ENCODE measurements around the gene HPS1. TPM values are rescaled to one million over a fixed set of nuclear protein-coding genes. Genes with fewer than 3 reads are reported as not detected.
"Not testable (repeated sequence)": the region's sequence is repeated elsewhere in the genome, so short reads cannot be mapped to it uniquely, and the experiment has no call there.

HPS1 gene
- polyA plus RNA-seq, 1 donor = 84.2 TPM

- H3K27me3 ChIP-seq (ENCODE audit: control insufficient read depth, insufficient read depth, low read length) = no peaks in the 10 kb centered on the region
- 94% methylated on average over 3 of the region's 6 CpGs for WGBS (ENCODE audit: insufficient coverage, low lambda C conversion rate)
- H3K27ac ChIP-seq (ENCODE audit: low read length) = no peak overlapping the region
- H3K4me1 ChIP-seq (ENCODE audit: control insufficient read depth, insufficient read depth, low read length) = peaks cover 5% of the 10 kb centered on the region
- DNase-seq = no peak
- H3K36me3 ChIP-seq (ENCODE audit: control insufficient read depth, insufficient read depth, low read length) = peaks cover 14% of the 10 kb centered on the region
- no peaks in the 10 kb centered on the region for H3K9me3 ChIP-seq (ENCODE audit: control insufficient read depth, low read depth, low read length)
- no peak overlapping the region for H3K4me3 ChIP-seq (ENCODE audit: low read length)
Measured at GRCh38 chr10:98389398-98389797, 57.3 kb downstream of the HPS1 start.

- no CpG with 5 or more reads among the region's 13 CpGs for WGBS (ENCODE audit: insufficient coverage, low lambda C conversion rate)
- Histone ChIP-seq H3K9me3 (ENCODE audit: control insufficient read depth, low read depth, low read length) (no peaks in the 10 kb centered on the region), H3K27ac (ENCODE audit: low read length) (no peak overlapping the region), H3K4me1 (ENCODE audit: control insufficient read depth, insufficient read depth, low read length) (no peaks in the 10 kb centered on the region), H3K27me3 (ENCODE audit: control insufficient read depth, insufficient read depth, low read length) (no peaks in the 10 kb centered on the region), H3K36me3 (ENCODE audit: control insufficient read depth, insufficient read depth, low read length) (peaks cover 24% of the 10 kb centered on the region), H3K4me3 (ENCODE audit: low read length) (no peak overlapping the region)
- DNase-seq = no peak
Measured at GRCh38 chr10:98388101-98388655, 58.6 kb downstream of the HPS1 start.

- H3K36me3 ChIP-seq (ENCODE audit: control insufficient read depth, insufficient read depth, low read length) = peaks cover 24% of the 10 kb centered on the region
- no peak overlapping the region for H3K4me3 ChIP-seq (ENCODE audit: low read length)
- H3K4me1 ChIP-seq (ENCODE audit: control insufficient read depth, insufficient read depth, low read length) = no peaks in the 10 kb centered on the region
- no peaks in the 10 kb centered on the region for H3K9me3 ChIP-seq (ENCODE audit: control insufficient read depth, low read depth, low read length)
- H3K27me3 ChIP-seq (ENCODE audit: control insufficient read depth, insufficient read depth, low read length) = no peaks in the 10 kb centered on the region
- no CpG with 5 or more reads among the region's 9 CpGs for WGBS (ENCODE audit: insufficient coverage, low lambda C conversion rate)
- no peak for DNase-seq
- H3K27ac ChIP-seq (ENCODE audit: low read length) = no peak overlapping the region
Measured at GRCh38 chr10:98384531-98385133, 62.1 kb downstream of the HPS1 start.

GRCh38 chr10:98383869-98384268 lies 62.9 kb downstream of the HPS1 start:
- Histone ChIP-seq H3K27me3 (ENCODE audit: control insufficient read depth, insufficient read depth, low read length) (no peaks in the 10 kb centered on the region), H3K9me3 (ENCODE audit: control insufficient read depth, low read depth, low read length) (no peaks in the 10 kb centered on the region), H3K4me3 (ENCODE audit: low read length) (no peak overlapping the region), H3K36me3 (ENCODE audit: control insufficient read depth, insufficient read depth, low read length) (peaks cover 24% of the 10 kb centered on the region), H3K27ac (ENCODE audit: low read length) (no peak overlapping the region), H3K4me1 (ENCODE audit: control insufficient read depth, insufficient read depth, low read length) (no peaks in the 10 kb centered on the region)
- WGBS (ENCODE audit: insufficient coverage, low lambda C conversion rate) = no CpG with 5 or more reads among the region's 6 CpGs
- DNase-seq = no peak

- peaks cover 24% of the 10 kb centered on the region for H3K36me3 ChIP-seq (ENCODE audit: control insufficient read depth, insufficient read depth, low read length)
- H3K4me3 ChIP-seq (ENCODE audit: low read length); H3K4me1 ChIP-seq (ENCODE audit: control insufficient read depth, insufficient read depth, low read length); H3K27ac ChIP-seq (ENCODE audit: low read length); H3K9me3 ChIP-seq (ENCODE audit: control insufficient read depth, low read depth, low read length); DNase-seq; H3K27me3 ChIP-seq (ENCODE audit: control insufficient read depth, insufficient read depth, low read length): not testable (repeated sequence)
- 100% methylated on average over 2 of the region's 7 CpGs for WGBS (ENCODE audit: insufficient coverage, low lambda C conversion rate)
Measured at GRCh38 chr10:98383134-98383667, 63.5 kb downstream of the HPS1 start.

GRCh38 chr10:98382691-98383101 lies 64.0 kb downstream of the HPS1 start:
- Histone ChIP-seq H3K36me3 (ENCODE audit: control insufficient read depth, insufficient read depth, low read length) (peaks cover 24% of the 10 kb centered on the region), H3K27ac (ENCODE audit: low read length) (no peak overlapping the region), H3K4me3 (ENCODE audit: low read length) (no peak overlapping the region), H3K9me3 (ENCODE audit: control insufficient read depth, low read depth, low read length) (no peaks in the 10 kb centered on the region), H3K27me3 (ENCODE audit: control insufficient read depth, insufficient read depth, low read length) (no peaks in the 10 kb centered on the region), H3K4me1 (ENCODE audit: control insufficient read depth, insufficient read depth, low read length) (no peaks in the 10 kb centered on the region)
- no peak for DNase-seq
- WGBS (ENCODE audit: insufficient coverage, low lambda C conversion rate) = no CpG with 5 or more reads among the region's 5 CpGs

GRCh38 chr10:98380493-98381339 lies 66.0 kb downstream of the HPS1 start:
- no peaks in the 10 kb centered on the region for H3K9me3 ChIP-seq (ENCODE audit: control insufficient read depth, low read depth, low read length)
- H3K4me3 ChIP-seq (ENCODE audit: low read length) = no peak overlapping the region
- WGBS (ENCODE audit: insufficient coverage, low lambda C conversion rate) = 20% methylated on average over 1 of the region's 8 CpGs
- H3K27ac ChIP-seq (ENCODE audit: low read length) = no peak overlapping the region
- no peaks in the 10 kb centered on the region for H3K27me3 ChIP-seq (ENCODE audit: control insufficient read depth, insufficient read depth, low read length)
- H3K4me1 ChIP-seq (ENCODE audit: control insufficient read depth, insufficient read depth, low read length) = no peaks in the 10 kb centered on the region
- DNase-seq = no peak
- peaks cover 18% of the 10 kb centered on the region for H3K36me3 ChIP-seq (ENCODE audit: control insufficient read depth, insufficient read depth, low read length)

GRCh38 chr10:98378722-98379121 lies 68.0 kb downstream of the HPS1 start:
- Histone ChIP-seq H3K36me3 (ENCODE audit: control insufficient read depth, insufficient read depth, low read length) (peaks cover 6% of the 10 kb centered on the region), H3K9me3 (ENCODE audit: control insufficient read depth, low read depth, low read length) (no peaks in the 10 kb centered on the region), H3K4me1 (ENCODE audit: control insufficient read depth, insufficient read depth, low read length) (no peaks in the 10 kb centered on the region), H3K27ac (ENCODE audit: low read length) (no peak overlapping the region), H3K27me3 (ENCODE audit: control insufficient read depth, insufficient read depth, low read length) (no peaks in the 10 kb centered on the region), H3K4me3 (ENCODE audit: low read length) (no peak overlapping the region)
- no CpG with 5 or more reads among the region's 4 CpGs for WGBS (ENCODE audit: insufficient coverage, low lambda C conversion rate)
- DNase-seq = no peak

- no peak overlapping the region for H3K4me3 ChIP-seq (ENCODE audit: low read length)
- H3K4me1 ChIP-seq (ENCODE audit: control insufficient read depth, insufficient read depth, low read length) = no peaks in the 10 kb centered on the region
- H3K9me3 ChIP-seq (ENCODE audit: control insufficient read depth, low read depth, low read length) = no peaks in the 10 kb centered on the region
- DNase-seq = no peak
- peaks cover 2% of the 10 kb centered on the region for H3K36me3 ChIP-seq (ENCODE audit: control insufficient read depth, insufficient read depth, low read length)
- no peaks in the 10 kb centered on the region for H3K27me3 ChIP-seq (ENCODE audit: control insufficient read depth, insufficient read depth, low read length)
- no peak overlapping the region for H3K27ac ChIP-seq (ENCODE audit: low read length)
- WGBS (ENCODE audit: insufficient coverage, low lambda C conversion rate) = no CpG with 5 or more reads among the region's 3 CpGs
Measured at GRCh38 chr10:98377536-98377935, 69.2 kb downstream of the HPS1 start.

- DNase-seq = no peak
- Histone ChIP-seq H3K4me1 (ENCODE audit: control insufficient read depth, insufficient read depth, low read length) (no peaks in the 10 kb centered on the region), H3K9me3 (ENCODE audit: control insufficient read depth, low read depth, low read length) (no peaks in the 10 kb centered on the region), H3K36me3 (ENCODE audit: control insufficient read depth, insufficient read depth, low read length) (peaks cover 2% of the 10 kb centered on the region), H3K27ac (ENCODE audit: low read length) (no peak overlapping the region), H3K27me3 (ENCODE audit: control insufficient read depth, insufficient read depth, low read length) (peaks cover 3% of the 10 kb centered on the region), H3K4me3 (ENCODE audit: low read length) (no peak overlapping the region)
- WGBS (ENCODE audit: insufficient coverage, low lambda C conversion rate) = 80% methylated on average over 1 of the region's 2 CpGs
Measured at GRCh38 chr10:98377001-98377400, 69.7 kb downstream of the HPS1 start.
